H1 (cell line): ENCODE measurements around the gene TRAPPC11. TPM values are rescaled to one million over a fixed set of nuclear protein-coding genes. Genes with fewer than 3 reads are reported as not detected.

Experiments
- SP2 ChIP-seq: IDR thresholded peaks from 2 replicates; pipeline ENCODE4 v1.6.1; 2012; ENCODE audit warnings: mild to moderate bottlenecking, low read length, inconsistent platforms
- polyA plus RNA-seq, 7 experiments: library from polyadenylated mRNA; depleted of rRNA in 3 of 7; stranded (reverse) in 5 of 7; unstranded in 2 of 7; fragments of >200 nt in 5 of 7; fragments of 200-250 nt in 2 of 7; gene quantifications; 1 replicate in 5 of 7; 2 replicates in 1 of 7; 4 replicates in 1 of 7; pipeline versions ENCODE4 v1.2.1 to v1.2.3, GENCODE V29; 2011 to 2013; ENCODE audit warnings: missing spikeins in 2 of 7, mixed read lengths in 2 of 7
- total RNA-seq: library from RNA; stranded (reverse); fragmentation: NEBNext Ultra II Directional; extraction: Animal tissue kit (Norgen Biotek cat#: 25700); gene quantifications from 2 replicates; pipeline ENCODE4 v1.2.1, GENCODE V29; 2021
- TF ChIP-seq, protein P1 (sequence below): IDR thresholded peaks from 2 replicates; pipeline ENCODE4 v1.6.1; 2012; ENCODE audit warnings: inconsistent platforms

Gene TRAPPC11
- total and polyA plus RNA-seq, 2 of the 8 experiments (the other 6 are each of a cell fraction or from before 2014, with no cell fraction given): 19.2 to 25.9 TPM

DNA sequence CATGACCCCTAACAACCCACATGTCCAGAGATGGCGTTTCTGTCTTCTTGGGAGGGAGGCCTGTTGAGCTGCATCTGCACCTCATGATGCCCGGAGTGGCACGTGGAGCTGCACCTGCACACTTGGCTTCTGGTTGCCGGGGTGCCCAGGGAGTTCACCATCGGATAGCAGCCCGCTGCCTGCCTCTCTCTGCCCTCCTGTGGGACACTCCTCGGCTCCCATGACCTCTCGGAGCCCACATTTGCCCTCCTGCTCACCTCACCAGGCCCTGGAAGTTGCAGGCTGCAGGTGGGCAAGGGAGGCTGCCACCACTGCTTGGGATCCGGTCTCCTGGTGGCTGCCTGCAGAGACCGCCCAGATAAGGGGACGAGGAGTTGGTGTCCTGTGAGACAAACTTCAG is 74.1 kb downstream of the TRAPPC11 start (continued):
- TF ChIP-seq, protein P1, sequence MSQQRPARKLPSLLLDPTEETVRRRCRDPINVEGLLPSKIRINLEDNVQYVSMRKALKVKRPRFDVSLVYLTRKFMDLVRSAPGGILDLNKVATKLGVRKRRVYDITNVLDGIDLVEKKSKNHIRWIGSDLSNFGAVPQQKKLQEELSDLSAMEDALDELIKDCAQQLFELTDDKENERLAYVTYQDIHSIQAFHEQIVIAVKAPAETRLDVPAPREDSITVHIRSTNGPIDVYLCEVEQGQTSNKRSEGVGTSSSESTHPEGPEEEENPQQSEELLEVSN: no peak
- no peak for TF ChIP-seq SP2
